ENCODE measurements around the gene NPHS1. TPM values are rescaled to one million over a fixed set of nuclear protein-coding genes. Genes with fewer than 3 reads are reported as not detected.

NPHS1 gene
- total and polyA plus RNA-seq, 12 donors: 0.07 to 0.12 TPM; not detected in 10

DNA sequence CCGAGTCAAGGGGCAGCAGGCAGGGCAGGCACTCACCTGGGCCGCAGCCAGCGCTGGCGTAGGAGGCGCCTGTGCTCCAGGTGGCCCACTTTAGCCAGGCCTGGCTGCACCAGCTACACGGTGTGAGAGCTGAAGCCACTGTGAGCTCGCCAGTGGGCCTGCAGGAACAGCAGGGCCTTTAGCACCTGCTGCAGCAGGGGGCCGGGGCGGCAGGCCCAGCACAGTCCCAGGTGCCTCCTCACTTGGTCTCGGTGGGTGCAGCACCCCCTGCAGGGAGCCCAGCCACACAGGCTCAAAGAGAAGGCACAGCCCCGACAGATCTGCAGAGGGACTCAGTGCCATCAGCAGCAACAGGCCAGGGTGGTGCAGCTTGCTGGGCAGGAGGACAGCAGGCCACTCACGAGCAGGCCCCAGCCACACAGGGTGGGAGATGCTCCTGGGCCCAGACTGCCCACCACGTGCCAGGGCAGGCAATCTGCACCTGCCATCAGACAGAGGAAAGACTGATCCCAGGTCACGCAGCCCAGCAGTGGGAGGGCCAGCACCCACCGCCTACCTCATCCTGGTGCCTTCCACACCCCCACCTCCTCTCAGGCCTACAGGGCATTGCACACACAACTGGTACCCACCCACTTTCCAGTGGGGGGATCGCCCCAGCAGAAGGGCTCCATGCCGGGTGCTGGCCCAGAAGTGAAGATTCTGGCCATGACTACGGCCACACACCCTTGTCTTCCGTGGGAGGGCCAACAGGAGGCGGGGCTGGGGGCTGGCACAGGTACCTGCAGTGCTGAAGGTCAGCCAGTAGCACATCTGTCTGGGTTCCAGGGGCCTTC, 61.1 kb downstream of the NPHS1 start:
- H3K27me3 ChIP-seq: peaks cover 0 to 14% (median 7%) of the 10 kb centered on the region in 7 donors
- H3K9me3 ChIP-seq: no peaks in the 10 kb centered on the region
- no peaks in the 10 kb centered on the region for H3K36me3 ChIP-seq
- no peak for DNase-seq
- ATAC-seq: peak in 2 of 8 donors; percentile 15 to 41
- H3K4me3 ChIP-seq: no peak overlapping the region
- WGBS, 2 donors: 58 to 63% methylated on average over 20 of the region's 20 CpGs
- H3K4me1 ChIP-seq: no peaks in the 10 kb centered on the region
- intact Hi-C loops (cut with DNase I): no loop called here
- no peak overlapping the region for H3K27ac ChIP-seq
- TF ChIP-seq, protein P1, sequence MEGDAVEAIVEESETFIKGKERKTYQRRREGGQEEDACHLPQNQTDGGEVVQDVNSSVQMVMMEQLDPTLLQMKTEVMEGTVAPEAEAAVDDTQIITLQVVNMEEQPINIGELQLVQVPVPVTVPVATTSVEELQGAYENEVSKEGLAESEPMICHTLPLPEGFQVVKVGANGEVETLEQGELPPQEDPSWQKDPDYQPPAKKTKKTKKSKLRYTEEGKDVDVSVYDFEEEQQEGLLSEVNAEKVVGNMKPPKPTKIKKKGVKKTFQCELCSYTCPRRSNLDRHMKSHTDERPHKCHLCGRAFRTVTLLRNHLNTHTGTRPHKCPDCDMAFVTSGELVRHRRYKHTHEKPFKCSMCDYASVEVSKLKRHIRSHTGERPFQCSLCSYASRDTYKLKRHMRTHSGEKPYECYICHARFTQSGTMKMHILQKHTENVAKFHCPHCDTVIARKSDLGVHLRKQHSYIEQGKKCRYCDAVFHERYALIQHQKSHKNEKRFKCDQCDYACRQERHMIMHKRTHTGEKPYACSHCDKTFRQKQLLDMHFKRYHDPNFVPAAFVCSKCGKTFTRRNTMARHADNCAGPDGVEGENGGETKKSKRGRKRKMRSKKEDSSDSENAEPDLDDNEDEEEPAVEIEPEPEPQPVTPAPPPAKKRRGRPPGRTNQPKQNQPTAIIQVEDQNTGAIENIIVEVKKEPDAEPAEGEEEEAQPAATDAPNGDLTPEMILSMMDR (IDR thresholded peaks at IDR 0.05): peak in 1 of 9 donors; percentile 19

DNA sequence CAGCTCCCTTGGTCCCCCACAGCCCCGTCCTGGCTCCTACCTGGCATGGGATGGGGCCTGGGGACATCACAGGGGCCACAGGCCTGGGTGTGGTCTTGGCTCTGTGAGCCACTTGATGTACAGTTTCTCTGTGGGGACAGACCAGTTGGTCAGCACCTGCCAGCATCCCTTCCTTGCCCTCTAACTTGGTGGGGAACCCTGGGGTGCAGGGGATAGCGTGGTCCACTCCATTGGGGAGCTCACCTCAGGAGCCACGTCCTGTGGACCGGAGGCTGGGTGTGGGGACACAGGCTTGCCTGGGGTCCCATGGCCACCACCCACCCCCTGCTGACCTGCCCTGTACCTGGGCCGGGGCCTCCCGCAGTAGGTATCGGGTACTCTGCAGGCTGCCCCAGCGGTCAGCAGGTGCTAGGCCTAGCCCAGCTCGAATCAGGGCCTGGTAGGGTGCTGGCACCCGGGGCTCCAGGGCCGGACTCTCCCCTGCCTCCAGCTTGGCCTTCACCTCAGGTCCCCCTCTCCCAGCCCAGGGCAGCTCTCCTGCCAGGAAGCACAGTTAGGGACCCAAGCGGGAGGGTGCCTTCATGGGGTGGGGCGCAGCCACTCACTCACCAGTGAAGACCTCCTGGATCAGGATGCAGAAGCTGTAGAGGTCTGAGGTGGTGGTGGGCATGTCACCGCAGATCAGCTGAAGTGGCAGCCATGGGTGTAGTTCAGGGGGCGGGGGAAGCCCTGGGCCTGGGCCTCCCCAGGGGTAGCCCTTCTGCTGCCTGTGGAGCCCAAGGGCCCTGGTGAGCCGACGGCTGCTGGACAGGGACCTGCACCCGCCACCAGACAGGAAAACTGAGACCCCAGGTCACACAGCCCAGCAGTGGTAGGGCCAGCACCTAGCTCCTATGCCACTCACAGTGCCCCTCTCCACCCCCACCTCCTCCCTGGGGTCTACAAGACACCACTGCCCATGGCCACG, 62.0 kb downstream of the NPHS1 start:
- TF ChIP-seq, protein P1 (IDR thresholded peaks at IDR 0.05): no peak
- no peaks in the 10 kb centered on the region for H3K9me3 ChIP-seq

DNA sequence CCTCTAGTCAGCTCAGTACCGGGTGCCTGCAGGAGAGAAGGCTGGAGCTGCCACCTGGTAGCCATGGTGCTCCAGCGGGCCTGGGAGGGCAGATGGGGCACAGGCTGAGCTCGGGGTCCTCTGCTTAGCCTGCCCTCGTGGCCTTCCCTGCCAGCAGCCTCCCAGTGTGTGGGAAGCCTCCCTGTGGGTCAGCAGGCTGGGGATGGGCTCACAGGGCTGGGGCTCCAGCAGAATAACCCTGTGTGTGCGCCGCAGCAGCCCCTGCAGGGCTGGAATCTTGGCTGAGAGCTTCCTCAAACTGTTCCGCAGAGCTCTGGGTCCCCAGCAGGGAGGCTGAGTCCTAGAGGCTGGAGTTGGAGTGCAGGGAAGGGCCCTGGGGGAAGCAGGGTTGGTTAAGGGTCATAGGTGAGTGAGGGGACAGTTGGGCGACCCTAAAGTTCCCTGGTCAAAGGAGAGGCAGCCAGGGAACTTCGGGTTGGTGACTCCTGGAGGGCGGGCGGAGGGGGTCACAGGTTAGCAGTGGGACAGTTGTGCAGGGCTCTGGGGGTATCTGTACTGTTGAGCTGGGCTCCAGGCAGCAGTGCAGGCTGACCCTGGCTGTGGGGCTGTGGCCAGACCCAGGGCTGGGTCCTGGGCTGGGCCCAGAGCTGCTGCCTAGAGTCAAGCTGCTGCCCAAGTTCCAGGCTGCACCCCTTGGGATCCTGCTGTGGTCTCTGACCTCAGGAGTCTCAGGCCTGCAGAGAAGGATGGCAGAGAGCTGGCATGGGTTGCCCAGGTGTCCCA, 62.9 kb downstream of the NPHS1 start:
- intact Hi-C loops (cut with DNase I): no loop called here
- WGBS, 2 donors: 87 to 90% methylated on average over 11 of the region's 11 CpGs
- DNase-seq (no peak), ATAC-seq (no peak)
- H3K4me3 ChIP-seq: no peak overlapping the region
- H3K4me1 ChIP-seq: no peaks in the 10 kb centered on the region
- H3K9me3 ChIP-seq: no peaks in the 10 kb centered on the region
- H3K27ac ChIP-seq: no peak overlapping the region
- TF ChIP-seq, protein P1 (IDR thresholded peaks at IDR 0.05): no peak
- H3K27me3 ChIP-seq: no peaks in the 10 kb centered on the region
- H3K36me3 ChIP-seq: peaks cover 0 to 10% (median 0%) of the 10 kb centered on the region in 9 donors

More for the DNA sequence above, 62.0 kb downstream of the NPHS1 start:
- DNase-seq (no peak), ATAC-seq (no peak)
- H3K4me1 ChIP-seq: no peaks in the 10 kb centered on the region
- H3K27ac ChIP-seq: no peak overlapping the region
- WGBS, 2 donors: 86 to 88% methylated on average over 19 of the region's 19 CpGs
- intact Hi-C loops (cut with DNase I): no loop called here
- peaks cover 0 to 8% (median 0%) of the 10 kb centered on the region in 9 donors for H3K36me3 ChIP-seq
- peaks cover 0 to 6% (median 0%) of the 10 kb centered on the region in 7 donors for H3K27me3 ChIP-seq
- H3K4me3 ChIP-seq: no peak overlapping the region

Measured in heart right ventricle (tissue), 16 donors.